Measurements from ENCODE around the gene TNIP2.

GRCh38 chr4:2796849-2797544 lies 40.9 kb upstream of the TNIP2 start:
- TF ChIP-seq CTCF (IDR thresholded peaks at IDR 0.05) (no peak), POLR2A (IDR thresholded peaks at IDR 0.05) (no peak)

All from uterus (tissue), 2 donors.